NB4 (cell line): ENCODE results near the gene TBC1D1.

Experiments used
- CTCF ChIP-seq: IDR thresholded peaks from one replicate; pipeline ENCODE4 v1.5.1; 2012; ENCODE audit warnings: low read depth, low read length
- POLR2A ChIP-seq: IDR thresholded peaks from 2 replicates; pipeline ENCODE4 v1.6.1; 2011; ENCODE audit warnings: mild to moderate bottlenecking; ENCODE audit not compliant: insufficient read length; ENCODE audit errors: extremely low read depth
- TF ChIP-seq, protein P1 (sequence below): IDR thresholded peaks from 2 replicates; pipeline ENCODE4 v1.6.1; 2011; ENCODE audit warnings: low read depth, low read length

GRCh38 chr4:38068107-38068506 lies 177.2 kb downstream of the TBC1D1 start:
- TF ChIP-seq CTCF (no peak), POLR2A (no peak)
- TF ChIP-seq, protein P1, sequence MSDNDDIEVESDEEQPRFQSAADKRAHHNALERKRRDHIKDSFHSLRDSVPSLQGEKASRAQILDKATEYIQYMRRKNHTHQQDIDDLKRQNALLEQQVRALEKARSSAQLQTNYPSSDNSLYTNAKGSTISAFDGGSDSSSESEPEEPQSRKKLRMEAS, result no peak
